GM19239 (cell line): ENCODE results near the gene CYP4Z1.
"Not testable (repeated sequence)": the region's sequence is repeated elsewhere in the genome, so short reads cannot be mapped to it uniquely, and the experiment has no call there.

Experiments
- DNase-seq: peaks from one replicate; pipeline ENCODE4 v3.0.0; 2011; ENCODE audit warnings: low spot score; ENCODE audit not compliant: insufficient read length
- FAIRE-seq: peaks from 2 replicates; lab custom pipeline; 2011; peaks lifted over from hg19 to GRCh38; lab: Jason Lieb, UNC

The CYP4Z1 gene

GRCh38 chr1:47126997-47127396, 60.0 kb downstream of the CYP4Z1 start:
- DNase-seq, FAIRE-seq: not testable (repeated sequence)

GRCh38 chr1:47128221-47128620, 61.2 kb downstream of the CYP4Z1 start:
- DNase-seq: no peak
- FAIRE-seq: no peak

GRCh38 chr1:47128854-47129253, 61.8 kb downstream of the CYP4Z1 start:
- not testable (repeated sequence) for FAIRE-seq, DNase-seq

- not testable (repeated sequence) for DNase-seq, FAIRE-seq
These were observed 62.6 kb downstream of the CYP4Z1 start for GRCh38 chr1:47129489-47130230.

- not testable (repeated sequence) for FAIRE-seq, DNase-seq
These were observed 65.6 kb downstream of the CYP4Z1 start for GRCh38 chr1:47132665-47133064.

- FAIRE-seq: no peak
These were observed 70.2 kb downstream of the CYP4Z1 start, which contains the start of gene CYP4A22 for GRCh38 chr1:47137198-47137597. Gene CYP4A22, plus strand, starts transcription at chr1:47137441. Its CDS starts 45 bp downstream, at chr1:47137486.

GRCh38 chr1:47137925-47138615, 71.0 kb downstream of the CYP4Z1 start:
- DNase-seq (no peak), FAIRE-seq (no peak)

More at GRCh38 chr1:47137198-47137597, 70.2 kb downstream of the CYP4Z1 start, which contains the start of gene CYP4A22:
- DNase-seq: no peak

GRCh38 chr1:47140358-47140757, 73.3 kb downstream of the CYP4Z1 start:
- not testable (repeated sequence) for FAIRE-seq, DNase-seq

- not testable (repeated sequence) for FAIRE-seq, DNase-seq
These were observed 76.6 kb downstream of the CYP4Z1 start for GRCh38 chr1:47143654-47144053.

GRCh38 chr1:47146495-47146894, 79.5 kb downstream of the CYP4Z1 start:
- not testable (repeated sequence) for FAIRE-seq, DNase-seq

GRCh38 chr1:47147047-47147785, 80.2 kb downstream of the CYP4Z1 start:
- DNase-seq: no peak

GRCh38 chr1:47149162-47149561, 82.1 kb downstream of the CYP4Z1 start:
- not testable (repeated sequence) for DNase-seq, FAIRE-seq

More at GRCh38 chr1:47147047-47147785, 80.2 kb downstream of the CYP4Z1 start:
- FAIRE-seq: no peak

GRCh38 chr1:47156457-47156856, 89.4 kb downstream of the CYP4Z1 start:
- not testable (repeated sequence) for DNase-seq, FAIRE-seq

GRCh38 chr1:47157957-47158356, 90.9 kb downstream of the CYP4Z1 start:
- DNase-seq, FAIRE-seq: not testable (repeated sequence)

- no peak for FAIRE-seq
- DNase-seq: no peak
These were observed 93.7 kb downstream of the CYP4Z1 start for GRCh38 chr1:47160716-47161115.

GRCh38 chr1:47161298-47162040, 94.4 kb downstream of the CYP4Z1 start:
- DNase-seq: no peak
- peak; percentile 39 for FAIRE-seq

GRCh38 chr1:47164552-47164951, 97.5 kb downstream of the CYP4Z1 start:
- DNase-seq (no peak), FAIRE-seq (no peak)
